ENCODE data around the gene FLT1.
A peak's percentile ranks its signal among the peaks of the same experiment; 100 is the strongest.

Gene FLT1

GRCh38 chr13:28283600-28283999 is 211.3 kb downstream of the FLT1 start (continued):
- no peak for TF ChIP-seq ZNF18 (tag by site-specific recombination; IDR thresholded peaks at IDR 0.05)

- Histone ChIP-seq H3K4me1 (ENCODE audit: control insufficient read depth, insufficient read depth, low read length) (no peaks in the 10 kb centered on the region), H3K4me3 (ENCODE audit: low read depth, low read length) (no peak overlapping the region), H3K27ac (ENCODE audit: extremely low read depth, low read depth, low read length) (no peak overlapping the region), H3K36me3 (ENCODE audit: control insufficient read depth in 2 of 2, insufficient read depth in 1 of 2, low read length in 2 of 2) (peaks cover 4 to 54% of the 10 kb centered on the region in 2 experiments), H3K9me3 (ENCODE audit: control insufficient read depth, insufficient read depth, low read depth, low read length) (no peaks in the 10 kb centered on the region)
- ChIA-PET CTCF (no interaction called here), POLR2A (no interaction called here)
- TF ChIP-seq ZNF747 (tag by site-specific recombination; IDR thresholded peaks at IDR 0.05) (no peak), ZBTB49 (tag by site-specific recombination; IDR thresholded peaks at IDR 0.05; ENCODE audit: low read depth) (no peak)
These were observed 212.5 kb downstream of the FLT1 start for GRCh38 chr13:28282451-28282850.

- peaks cover 0 to 20% of the 10 kb centered on the region in 2 experiments; a peak in 2 of 3 replicates for H3K36me3 ChIP-seq (ENCODE audit: control insufficient read depth in 2 of 2, insufficient read depth in 1 of 2, low read length in 2 of 2)
- CTCF ChIA-PET = interaction anchor here (0.8 kb wide), 1 partner anchor 10 kb away, joined by 3 read pairs; no protein-coding TSS in a partner anchor
- TF ChIP-seq RBAK (tag by site-specific recombination; IDR thresholded peaks at IDR 0.05) (no peak), ZNF585B (tag by site-specific recombination; IDR thresholded peaks at IDR 0.05) (no peak), ZBTB10 (tag by site-specific recombination; IDR thresholded peaks at IDR 0.05) (no peak), ZNF350 (tag by site-specific recombination; IDR thresholded peaks at IDR 0.05) (no peak), ZNF837 (tag by site-specific recombination; IDR thresholded peaks at IDR 0.05) (no peak), ZNF654 (tag by site-specific recombination; IDR thresholded peaks at IDR 0.05; ENCODE audit: low read depth) (peak; percentile 44)
- POLR2A ChIA-PET = no interaction called here
- no peak overlapping the region for H3K27ac ChIP-seq (ENCODE audit: extremely low read depth, low read depth, low read length)
- H3K4me3 ChIP-seq (ENCODE audit: low read depth, low read length) = no peak overlapping the region
- H3K9me3 ChIP-seq (ENCODE audit: control insufficient read depth, insufficient read depth, low read depth, low read length) = no peaks in the 10 kb centered on the region
- no peaks in the 10 kb centered on the region for H3K4me1 ChIP-seq (ENCODE audit: control insufficient read depth, insufficient read depth, low read length)
These were observed 221.0 kb downstream of the FLT1 start for GRCh38 chr13:28273919-28274318.

GRCh38 chr13:28271056-28271840 is 223.7 kb downstream of the FLT1 start:
- no peaks in the 10 kb centered on the region for H3K4me1 ChIP-seq (ENCODE audit: control insufficient read depth, insufficient read depth, low read length)
- H3K27ac ChIP-seq (ENCODE audit: extremely low read depth, low read depth, low read length) = no peak overlapping the region
- CTCF ChIA-PET = interaction anchor here (0.7 kb wide), 1 partner anchor 362 kb away, joined by 3 read pairs; no protein-coding TSS in a partner anchor
- H3K4me3 ChIP-seq (ENCODE audit: low read depth, low read length) = no peak overlapping the region
- POLR2A ChIA-PET = no interaction called here
- no peaks in the 10 kb centered on the region for H3K9me3 ChIP-seq (ENCODE audit: control insufficient read depth, insufficient read depth, low read depth, low read length)
- peaks cover 3 to 27% of the 10 kb centered on the region in 2 experiments; a peak in 2 of 3 replicates for H3K36me3 ChIP-seq (ENCODE audit: control insufficient read depth in 2 of 2, insufficient read depth in 1 of 2, low read length in 2 of 2)
- TF ChIP-seq ZNF362 (tag by site-specific recombination; IDR thresholded peaks at IDR 0.05) (no peak), ZNF140 (tag by site-specific recombination; IDR thresholded peaks at IDR 0.05) (no peak), ZNF335 (tag by site-specific recombination; conservative IDR thresholded peaks at IDR 0.05) (no peak), ZNF416 (tag by site-specific recombination; IDR thresholded peaks at IDR 0.05) (no peak), ZNF501 (tag by site-specific recombination; IDR thresholded peaks at IDR 0.05) (no peak), ZNF488 (tag by site-specific recombination; IDR thresholded peaks at IDR 0.05) (no peak)
